Kidney (tissue), 14 donors: Measurements from ENCODE around the gene USP48. TPM values are rescaled to one million over a fixed set of nuclear protein-coding genes. Genes with fewer than 3 reads are reported as not detected.

Experiments used
- DNase-seq, 5 donors: peaks; one replicate each; pipeline ENCODE4 v3.0.0-alpha.2; 2013 to 2020
- FAIRE-seq: peaks from 2 replicates; lab custom pipeline; 2012; peaks lifted over from hg19 to GRCh38; lab: Jason Lieb, UNC
- H3K27ac ChIP-seq, 2 donors: one replicate each; pipeline ENCODE4 v1.7.0; 2013; ENCODE audit warnings: low read depth in 2 of 2, low read length in 2 of 2, inconsistent platforms in 1 of 2
- H3K27me3 ChIP-seq: one replicate; pipeline ENCODE4 v1.7.1; 2013; ENCODE audit warnings: low read length, inconsistent platforms; ENCODE audit not compliant: control insufficient read depth, insufficient read depth
- H3K36me3 ChIP-seq, 3 donors: one replicate each; pipeline versions ENCODE4 v1.7.0 to v1.7.1; 2013; ENCODE audit warnings: low read length in 3 of 3, control low read depth in 1 of 3, inconsistent platforms in 1 of 3; ENCODE audit not compliant: insufficient read depth in 3 of 3, control insufficient read depth in 2 of 3
- H3K4me1 ChIP-seq, 3 donors: one replicate each; pipeline versions ENCODE4 v1.7.0 to v1.7.1; 2013; ENCODE audit warnings: low read length in 3 of 3, inconsistent platforms in 1 of 3, low read depth in 1 of 3; ENCODE audit not compliant: control insufficient read depth in 2 of 3, insufficient read depth in 2 of 3
- H3K4me3 ChIP-seq, 3 donors: one replicate each; pipeline versions ENCODE4 v1.7.0 to v1.8.1; 2013; ENCODE audit warnings: low read length in 3 of 3, control low read depth in 1 of 3, inconsistent platforms in 1 of 3
- H3K9ac ChIP-seq, 3 donors: one replicate each; pipeline versions ENCODE4 v1.7.0 to v1.7.1; 2013; ENCODE audit warnings: low read length in 3 of 3, control low read depth in 1 of 3, inconsistent platforms in 1 of 3
- H3K9me3 ChIP-seq, 3 donors: one replicate each; pipeline versions ENCODE4 v1.7.0 to v1.7.1; 2013; ENCODE audit warnings: low read length in 3 of 3, control low read depth in 1 of 3, inconsistent platforms in 1 of 3; ENCODE audit not compliant: control insufficient read depth in 2 of 3, insufficient read depth in 1 of 3
- CTCF ChIP-seq: IDR thresholded peaks from 3 replicates; pipeline ENCODE4 v1.5.1; 2012; ENCODE audit warnings: mild to moderate bottlenecking, moderate library complexity, borderline replicate concordance; ENCODE audit not compliant: insufficient read depth; ENCODE audit errors: extremely low read depth
- intact Hi-C: fragments of 100-400 bp; cut with DNase I; formaldehyde crosslinking; loops from one replicate; pipeline ENCODE4 v1.11.1; 2022
- polyA plus RNA-seq: library from polyadenylated mRNA; stranded (reverse); fragments of 350-450 nt; fragmentation: Illumina TruSeq; extraction: RNeasy Lipid Tissue Mini Kit (QIAGEN cat#74804); gene quantifications from one replicate; pipeline ENCODE4 v1.2.3, GENCODE V29; 2014; ENCODE audit warnings: low read depth, low replicate concordance; ENCODE audit not compliant: insufficient read depth
- total RNA-seq: library from RNA; stranded (reverse); fragmentation: NEBNext Ultra II Directional; extraction: Animal tissue kit (Norgen Biotek cat#: 25700); gene quantifications from one replicate; pipeline ENCODE4 v1.2.1, GENCODE V29; 2021
- donor health status: control.
- donor health status: control.
- donor health status: control.
- donor health status: control.
- donor health status: control.
- donor health status: DM: yes; HTN: yes; CAD: no.
- donor health status: Normal renal cell carcinoma (clear cell type).

USP48 gene
- total and polyA plus RNA-seq, 2 donors from 2014 or later: 16.7 to 62.8 TPM

- Histone ChIP-seq H3K9me3 (no peaks in the 10 kb centered on the region), H3K4me1 (peaks cover 0 to 9% (median 0%) of the 10 kb centered on the region in 3 donors), H3K9ac (no peak overlapping the region), H3K27ac (no peak overlapping the region), H3K27me3 (peaks cover 2% of the 10 kb centered on the region), H3K36me3 (no peaks in the 10 kb centered on the region), H3K4me3 (no peak overlapping the region)
- no peak for TF ChIP-seq CTCF
- intact Hi-C loops: no loop called here
- no peak for FAIRE-seq
- DNase-seq: no peak
These were observed 118.0 kb downstream of the USP48 start for GRCh38 chr1:21664806-21665588.

GRCh38 chr1:21663951-21664805 is 118.8 kb downstream of the USP48 start:
- no peak for TF ChIP-seq CTCF
- intact Hi-C loops: no loop called here
- Histone ChIP-seq H3K4me3 (no peak overlapping the region), H3K9me3 (no peaks in the 10 kb centered on the region), H3K27ac (no peak overlapping the region), H3K4me1 (peaks cover 0 to 5% (median 0%) of the 10 kb centered on the region in 3 donors), H3K9ac (no peak overlapping the region), H3K36me3 (no peaks in the 10 kb centered on the region), H3K27me3 (peaks cover 2% of the 10 kb centered on the region)
- FAIRE-seq (no peak), DNase-seq (peak in 2 of 5 donors; percentile 26 to 35)

GRCh38 chr1:21663248-21663950 is 119.5 kb downstream of the USP48 start:
- TF ChIP-seq CTCF: no peak
- DNase-seq (peak in 2 of 5 donors; percentile 21 to 68), FAIRE-seq (no peak)
- Histone ChIP-seq H3K36me3 (no peaks in the 10 kb centered on the region), H3K9me3 (no peaks in the 10 kb centered on the region), H3K27me3 (peaks cover 2% of the 10 kb centered on the region), H3K4me1 (peaks cover 0 to 3% (median 0%) of the 10 kb centered on the region in 3 donors), H3K27ac (no peak overlapping the region), H3K4me3 (no peak overlapping the region), H3K9ac (no peak overlapping the region)
- intact Hi-C loops: no loop called here
